Effector memory CD4-positive, alpha-beta T cell (primary cell): Measurements from ENCODE around the gene ANKRD12.

ENCODE experiments used
- DNase-seq, 3 donors: peaks; one replicate each; pipeline ENCODE4 v3.0.0-alpha.2; 2020
- H3K27ac ChIP-seq: 2 replicates; pipeline ENCODE4 v1.7.0; 2013; ENCODE audit warnings: mild to moderate bottlenecking, low read length, moderate library complexity; ENCODE audit not compliant: insufficient read depth, poor library complexity, severe bottlenecking
- H3K27me3 ChIP-seq: replicated peaks from 2 replicates; pipeline ENCODE4 v1.7.0; 2013; ENCODE audit warnings: mild to moderate bottlenecking, low read length; ENCODE audit not compliant: insufficient read depth, control insufficient read depth, poor library complexity, severe bottlenecking
- H3K36me3 ChIP-seq: 2 replicates; pipeline ENCODE4 v1.7.0; 2013; ENCODE audit warnings: mild to moderate bottlenecking, low read length, moderate library complexity; ENCODE audit not compliant: control insufficient read depth, insufficient read depth
- H3K4me1 ChIP-seq: 2 replicates; pipeline ENCODE4 v1.7.0; 2013; ENCODE audit warnings: low read length, mild to moderate bottlenecking; ENCODE audit not compliant: control insufficient read depth, insufficient read depth, poor library complexity, severe bottlenecking
- H3K4me3 ChIP-seq: 2 replicates; pipeline ENCODE4 v1.7.0; 2013; ENCODE audit warnings: low read length, low read depth, mild to moderate bottlenecking; ENCODE audit not compliant: insufficient read depth, poor library complexity, severe bottlenecking
- H3K9me3 ChIP-seq: 2 replicates; pipeline ENCODE4 v1.7.0; 2013; ENCODE audit warnings: mild to moderate bottlenecking, low read length, moderate library complexity; ENCODE audit not compliant: control insufficient read depth

The ANKRD12 gene

DNA sequence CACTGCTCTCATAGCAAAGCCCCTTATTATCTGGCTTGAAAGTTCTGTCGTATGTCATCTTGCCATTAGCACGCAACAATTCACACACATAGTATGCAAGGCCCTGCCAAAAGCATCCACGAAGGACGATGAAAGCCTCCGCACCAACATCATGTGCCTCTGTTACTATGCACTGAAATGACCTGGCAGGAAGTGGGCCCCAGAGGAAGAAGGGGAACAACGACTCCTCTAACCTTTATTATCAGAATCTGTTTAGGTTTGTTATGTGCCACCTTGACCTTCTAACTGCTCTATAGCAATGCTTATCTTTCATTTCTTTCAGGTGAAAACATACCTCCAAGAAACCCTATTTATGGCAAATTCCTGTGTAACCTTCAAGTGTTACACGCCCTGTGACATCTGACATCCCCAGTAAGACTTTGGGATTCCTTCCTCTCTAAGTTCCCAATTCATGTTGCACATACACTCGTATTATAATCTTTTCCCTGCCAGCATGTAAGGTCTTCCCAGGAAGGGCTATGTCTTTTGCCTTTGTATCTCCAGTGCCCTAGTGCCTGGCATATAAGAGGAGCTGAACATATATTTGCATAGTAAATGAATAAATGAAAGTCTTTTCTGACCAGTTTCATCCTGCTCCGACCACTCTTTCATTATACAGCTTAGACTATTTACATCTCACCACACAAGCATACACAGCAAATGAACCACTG, 41.1 kb upstream of the ANKRD12 start:
- Histone ChIP-seq H3K4me1 (peaks cover 31% of the 10 kb centered on the region), H3K4me3 (peak overlapping the region; percentile 5), H3K27ac (peak overlapping the region; percentile 67), H3K36me3 (no peaks in the 10 kb centered on the region), H3K27me3 (no peaks in the 10 kb centered on the region), H3K9me3 (no peaks in the 10 kb centered on the region)
- peak in 1 of 3 donors; percentile 22 for DNase-seq

GRCh38 chr18:9096007-9096371, 40.6 kb upstream of the ANKRD12 start:
- no peaks in the 10 kb centered on the region for H3K36me3 ChIP-seq
- H3K4me1 ChIP-seq: peaks cover 26% of the 10 kb centered on the region
- no peak for DNase-seq
- no peaks in the 10 kb centered on the region for H3K9me3 ChIP-seq
- H3K4me3 ChIP-seq: no peak overlapping the region
- no peaks in the 10 kb centered on the region for H3K27me3 ChIP-seq
- peak overlapping the region; percentile 67 for H3K27ac ChIP-seq

DNA sequence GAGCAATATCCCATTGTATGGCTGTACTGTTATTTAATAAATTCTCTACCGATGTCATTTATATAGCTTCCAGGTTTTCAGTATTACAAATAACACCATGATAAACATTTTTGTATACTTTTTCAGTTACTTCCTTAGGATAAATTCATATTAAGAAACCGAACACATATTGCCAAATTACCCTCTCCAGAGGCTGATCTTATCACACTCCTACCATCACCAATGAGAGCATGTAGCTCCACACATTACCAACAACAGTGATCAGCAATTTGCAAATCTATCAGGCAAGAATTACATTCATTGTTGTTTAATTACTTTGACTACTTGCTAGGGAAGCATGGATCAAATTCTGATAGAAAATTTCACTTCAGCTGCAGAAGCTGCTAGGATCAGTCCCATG, 39.9 kb upstream of the ANKRD12 start:
- no peak overlapping the region for H3K27ac ChIP-seq

DNA sequence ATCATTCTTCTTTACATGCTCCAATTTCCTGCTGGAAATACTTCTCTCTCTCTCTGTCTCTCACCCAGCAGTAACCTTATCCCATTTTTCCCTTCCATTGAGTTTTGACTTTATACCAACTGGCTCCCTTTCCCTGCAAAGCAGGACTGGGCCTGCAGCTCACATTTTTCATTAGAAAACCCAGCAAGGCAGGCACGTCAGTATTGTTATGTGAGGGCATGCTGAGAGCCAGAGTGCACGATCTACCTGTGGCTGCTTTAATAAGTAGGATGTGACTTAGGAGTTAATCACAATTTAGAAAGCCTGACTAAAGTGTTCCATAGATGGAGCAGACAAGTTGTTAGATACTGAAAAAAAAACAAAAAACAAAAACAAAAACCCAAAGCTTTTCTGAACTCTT, 39.2 kb upstream of the ANKRD12 start:
- Histone ChIP-seq H3K4me1 (peaks cover 23% of the 10 kb centered on the region), H3K36me3 (no peaks in the 10 kb centered on the region), H3K9me3 (no peaks in the 10 kb centered on the region), H3K27me3 (no peaks in the 10 kb centered on the region), H3K4me3 (no peak overlapping the region), H3K27ac (no peak overlapping the region)
- no peak for DNase-seq

More for the DNA sequence above, 39.9 kb upstream of the ANKRD12 start:
- Histone ChIP-seq H3K36me3 (no peaks in the 10 kb centered on the region), H3K4me3 (no peak overlapping the region), H3K4me1 (peaks cover 24% of the 10 kb centered on the region), H3K27me3 (no peaks in the 10 kb centered on the region), H3K9me3 (no peaks in the 10 kb centered on the region)
- no peak for DNase-seq

DNA sequence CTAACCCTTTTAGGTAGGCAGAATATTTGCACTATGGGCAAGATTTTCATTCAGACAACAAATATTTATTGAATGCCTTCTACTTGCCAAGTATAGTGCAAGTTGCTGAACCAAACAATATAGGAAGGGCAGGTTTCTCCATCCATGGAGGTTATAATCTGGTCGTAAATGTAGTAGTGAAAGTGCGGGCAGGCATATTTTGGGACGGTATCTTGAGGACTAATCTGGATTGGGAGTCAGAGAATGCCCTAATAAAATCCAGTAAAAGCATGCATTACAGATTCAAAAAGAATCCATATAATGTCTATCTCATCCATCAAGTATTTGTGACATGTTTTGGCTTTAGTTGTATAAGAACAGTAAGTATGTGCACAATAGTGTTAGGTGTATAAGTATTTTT, 35.8 kb upstream of the ANKRD12 start:
- no peaks in the 10 kb centered on the region for H3K36me3 ChIP-seq
- no peak overlapping the region for H3K27ac ChIP-seq
- no peak overlapping the region for H3K4me3 ChIP-seq
- no peaks in the 10 kb centered on the region for H3K9me3 ChIP-seq
- no peak for DNase-seq
- peaks cover 4% of the 10 kb centered on the region for H3K4me1 ChIP-seq
- H3K27me3 ChIP-seq: no peaks in the 10 kb centered on the region

DNA sequence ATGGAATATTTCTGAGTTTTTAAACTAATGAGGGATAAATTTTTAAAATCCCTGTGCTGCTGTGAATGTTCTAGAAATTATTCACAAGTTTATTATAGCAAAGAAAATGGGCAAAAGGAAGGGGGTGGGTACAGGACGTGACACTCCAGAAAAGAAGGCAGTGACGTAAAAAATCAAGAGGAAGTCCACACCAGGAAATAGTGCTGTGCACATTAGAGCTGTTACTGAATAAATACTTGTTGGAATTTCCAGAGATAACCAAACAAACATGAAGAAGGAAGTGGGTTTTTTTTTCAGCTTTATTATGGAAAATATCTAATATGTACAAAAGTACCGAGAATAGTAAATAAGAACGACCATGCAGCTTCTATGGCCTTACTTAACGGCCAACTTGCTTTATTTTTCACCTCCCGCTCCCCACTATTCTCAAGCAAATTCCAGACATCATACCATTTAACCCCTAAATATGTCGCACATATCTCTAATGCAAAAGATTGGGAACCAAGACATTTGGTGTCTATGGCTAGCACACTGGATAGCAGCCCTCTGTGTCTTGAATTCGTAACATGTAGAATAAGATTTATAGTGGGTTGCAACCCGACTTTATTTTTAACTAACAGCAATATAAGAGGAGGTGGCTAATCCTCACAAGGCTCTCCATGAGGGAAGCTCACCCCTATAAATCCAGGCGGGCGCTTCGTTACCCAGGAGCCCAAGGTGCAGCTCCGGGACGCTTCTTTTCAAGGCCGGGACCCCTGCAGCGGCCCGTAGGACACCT, 34.7 kb upstream of the ANKRD12 start:
- Histone ChIP-seq H3K27me3 (no peaks in the 10 kb centered on the region), H3K4me1 (no peaks in the 10 kb centered on the region), H3K9me3 (no peaks in the 10 kb centered on the region), H3K4me3 (peak overlapping the region; percentile 70), H3K27ac (peak overlapping the region; percentile 88), H3K36me3 (no peaks in the 10 kb centered on the region)
- DNase-seq: no peak

GRCh38 chr18:9102508-9103375, 33.8 kb upstream of the ANKRD12 start, which contains the start of gene NDUFV2:
Gene NDUFV2 (plus strand): TSS chr18:9102699. CDS start chr18:9102744, 45 bp downstream.
- peak; percentile 93 to 95 (median 93) for DNase-seq
- H3K27ac ChIP-seq: peak within 1 kb of the TSS; percentile 88
- peak within 1 kb of the TSS; percentile 70 for H3K4me3 ChIP-seq
- no peaks in the 10 kb centered on the region for H3K27me3 ChIP-seq
- H3K9me3 ChIP-seq: no peaks in the 10 kb centered on the region
- H3K4me1 ChIP-seq: peaks cover 4% of the 10 kb centered on the region
- H3K36me3 ChIP-seq: no peaks in the 10 kb centered on the region

DNA sequence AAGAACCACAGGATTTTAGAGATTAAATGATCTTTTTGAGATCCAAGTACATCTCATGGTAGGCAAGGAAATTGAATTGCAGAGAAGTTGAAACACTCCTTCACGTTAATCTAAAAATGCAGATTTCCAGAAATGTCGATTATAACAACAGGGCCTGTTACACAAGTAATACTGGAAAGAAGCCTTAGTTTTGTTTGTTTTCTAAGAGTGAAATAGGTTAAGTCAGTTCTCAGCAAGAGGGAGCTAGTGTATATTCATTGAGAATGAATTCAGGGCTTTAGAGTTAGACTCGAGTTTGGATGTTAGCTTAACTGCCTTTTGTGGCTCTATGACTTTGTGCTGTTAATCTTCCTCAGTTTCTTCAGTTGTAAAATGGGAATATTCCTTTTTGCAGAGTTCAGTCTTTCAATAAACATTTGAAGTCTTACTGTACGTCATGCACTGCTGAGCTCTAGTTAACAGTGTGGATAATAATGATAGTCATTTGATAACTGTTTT, 33.2 kb upstream of the ANKRD12 start:
- DNase-seq: no peak
- H3K4me3 ChIP-seq: peak overlapping the region; percentile 70
- H3K9me3 ChIP-seq: no peaks in the 10 kb centered on the region
- no peaks in the 10 kb centered on the region for H3K36me3 ChIP-seq
- no peaks in the 10 kb centered on the region for H3K27me3 ChIP-seq
- H3K4me1 ChIP-seq: peaks cover 9% of the 10 kb centered on the region
- peak overlapping the region; percentile 88 for H3K27ac ChIP-seq

DNA sequence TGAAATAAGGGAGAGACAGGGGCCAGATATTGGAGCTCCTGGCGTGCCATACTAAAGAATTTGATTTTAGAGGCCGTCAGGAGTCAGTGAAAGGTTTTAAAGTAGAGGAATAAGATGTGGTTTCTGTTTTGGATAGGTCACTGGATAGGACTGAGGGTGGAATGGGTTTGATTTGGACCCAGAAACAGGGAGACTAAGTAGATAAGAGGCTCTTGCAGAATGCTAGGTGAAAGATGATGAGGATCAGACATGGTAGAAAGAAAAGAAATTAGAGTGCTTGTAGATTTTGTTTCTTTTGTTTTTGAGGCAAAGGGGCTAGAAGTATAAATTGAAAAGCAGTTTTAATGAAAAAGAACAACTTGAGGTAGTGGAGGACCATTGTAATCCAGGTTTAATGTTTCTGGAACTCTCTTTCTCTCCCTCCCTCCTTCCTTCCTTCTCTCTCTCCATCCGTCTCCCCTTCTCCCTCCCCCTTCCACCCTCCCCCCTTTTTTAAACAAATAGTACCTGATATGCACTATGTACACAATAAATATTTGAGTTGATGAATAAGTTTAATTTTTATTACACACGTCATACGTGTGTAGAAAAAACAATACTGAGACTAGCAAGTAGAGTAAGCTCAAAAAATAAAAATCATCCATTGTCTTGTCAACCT, 32.2 kb upstream of the ANKRD12 start:
- H3K4me3 ChIP-seq: peak overlapping the region; percentile 70
- H3K4me1 ChIP-seq: peaks cover 16% of the 10 kb centered on the region
- H3K9me3 ChIP-seq: no peaks in the 10 kb centered on the region
- H3K36me3 ChIP-seq: no peaks in the 10 kb centered on the region
- no peaks in the 10 kb centered on the region for H3K27me3 ChIP-seq
- peak overlapping the region; percentile 88 for H3K27ac ChIP-seq
- no peak for DNase-seq
